Stimulated activated CD4-positive, alpha-beta T cell treated with anti-CD3 and anti-CD28 coated beads, Interleukin-4, amount 100 ng/mL, for 1 hour (primary cell): ENCODE data around the gene SAE1.
A peak's percentile ranks its signal among the peaks of the same experiment; 100 is the strongest.
"Not testable (repeated sequence)": the region's sequence is repeated elsewhere in the genome, so short reads cannot be mapped to it uniquely, and the experiment has no call there.

Source experiments
- DNase-seq: peaks from one replicate; pipeline ENCODE4 v3.0.0-alpha.2; 2020

The SAE1 gene

DNA sequence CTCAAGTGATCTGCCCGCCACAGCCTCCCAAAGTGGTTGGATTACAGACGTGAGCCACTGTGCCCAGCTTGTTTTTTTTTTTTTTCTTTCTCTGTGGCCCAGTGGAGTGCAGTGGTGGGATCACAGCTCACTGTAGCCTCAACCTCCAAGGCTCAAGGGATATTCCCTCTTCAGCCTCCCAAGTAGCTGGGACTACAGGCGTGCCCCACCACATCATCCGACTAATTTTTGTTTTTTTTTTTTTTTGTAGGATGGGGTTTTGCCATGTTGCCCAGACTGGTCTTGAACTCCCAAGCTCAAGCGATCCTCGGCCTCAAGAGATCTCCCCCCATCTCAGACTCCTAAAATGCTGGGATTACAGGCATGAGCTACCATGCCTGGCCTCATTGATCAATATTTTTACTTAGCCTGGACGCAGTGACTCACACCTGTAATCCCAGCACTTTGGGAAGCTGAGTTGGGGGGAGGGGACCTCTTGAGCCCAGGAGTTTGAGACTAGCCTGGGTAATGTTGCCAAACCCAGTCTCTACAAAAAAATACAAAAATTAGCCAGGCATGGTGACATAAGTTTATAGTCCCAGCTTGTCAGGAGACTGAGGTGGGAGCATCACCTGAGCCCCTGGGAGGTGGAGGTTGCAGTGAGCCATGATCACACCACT lies 1.7 kb downstream of the SAE1 start:
- DNase-seq, result no peak

GRCh38 chr19:47133021-47133471 lies 2.4 kb downstream of the SAE1 start:
- no peak for DNase-seq

- DNase-seq, result no peak
Observed at GRCh38 chr19:47134545-47134944, 3.9 kb downstream of the SAE1 start.

GRCh38 chr19:47135156-47135555 lies 4.5 kb downstream of the SAE1 start:
- DNase-seq, result no peak

DNA sequence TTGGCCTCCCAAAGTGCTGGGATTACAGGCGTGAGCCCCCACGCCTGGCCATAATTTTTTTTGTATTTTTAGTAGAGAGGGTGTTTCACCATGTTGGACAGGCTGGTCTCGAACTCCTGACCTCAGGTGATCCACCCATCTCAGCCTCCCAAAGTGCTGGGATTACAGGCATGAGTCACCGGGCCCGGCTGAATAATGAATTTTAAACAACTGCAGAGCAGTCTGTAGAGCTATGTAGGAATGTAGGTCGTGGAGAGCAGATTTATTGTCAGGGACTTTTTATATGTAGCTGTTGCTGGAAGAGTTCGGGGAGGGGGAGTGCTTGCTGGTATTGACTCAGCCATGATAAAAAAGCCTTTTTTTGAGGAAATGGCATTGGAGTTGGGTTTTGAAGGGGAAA lies 10.6 kb downstream of the SAE1 start:
- DNase-seq, result not testable (repeated sequence)

DNA sequence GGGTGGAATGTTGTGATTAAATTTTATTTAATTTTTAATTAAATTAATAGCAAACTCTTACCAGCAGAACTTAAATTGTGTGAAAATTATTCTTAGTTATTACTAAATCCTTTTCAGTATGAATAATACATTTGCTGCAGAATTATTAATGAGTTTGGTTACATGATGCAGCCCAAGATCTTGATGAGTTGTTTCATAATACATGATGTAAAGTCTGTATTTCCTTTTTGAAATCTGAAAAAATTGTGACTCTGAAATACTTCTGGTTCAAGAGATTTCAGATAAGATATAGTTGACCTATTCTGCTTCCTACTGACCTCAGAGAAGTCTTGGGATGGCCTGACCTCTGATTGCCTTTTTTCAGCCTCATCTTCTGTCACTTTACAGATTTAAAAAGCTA lies 11.1 kb downstream of the SAE1 start:
- DNase-seq, result no peak

DNA sequence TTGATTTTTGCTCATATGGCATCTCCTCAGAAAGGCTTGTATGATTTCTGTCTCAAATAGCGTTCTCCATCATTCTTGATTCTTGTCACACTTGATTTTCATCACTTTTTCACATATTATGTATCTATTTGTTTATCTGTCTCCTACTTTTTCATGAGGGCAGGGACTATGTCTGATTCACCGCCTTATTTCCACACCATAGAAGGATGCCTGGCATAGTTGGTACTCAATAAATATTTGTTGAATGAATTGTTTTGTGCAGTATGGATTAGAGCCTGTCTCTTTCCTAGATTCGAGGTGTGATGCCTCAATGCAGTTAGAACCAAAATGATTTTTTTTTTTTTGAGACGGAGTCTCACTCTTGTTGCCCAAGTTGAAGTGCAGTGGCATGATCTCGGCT lies 12.1 kb downstream of the SAE1 start:
- DNase-seq, result no peak

- no peak for DNase-seq
Observed at GRCh38 chr19:47143322-47144073, 12.9 kb downstream of the SAE1 start.

DNA sequence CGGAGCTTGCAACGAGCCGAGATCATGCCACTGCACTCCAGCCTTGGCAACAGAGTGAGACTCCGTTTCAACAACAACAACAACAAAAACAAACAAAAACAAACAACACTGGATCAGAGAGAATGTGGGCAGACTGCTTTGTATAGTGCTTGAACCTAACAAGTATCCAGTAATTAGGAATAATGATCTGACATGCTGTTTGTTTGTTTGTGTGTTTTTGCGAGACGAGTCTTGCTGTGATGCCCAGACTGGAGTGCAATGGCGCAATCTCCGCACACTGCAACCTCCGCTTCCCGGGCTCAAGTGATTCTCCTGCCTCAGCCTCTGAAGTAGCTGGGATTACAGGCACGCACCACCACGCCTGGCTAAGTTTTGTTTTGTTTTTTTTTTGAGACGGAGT lies 14.0 kb downstream of the SAE1 start:
- DNase-seq, result no peak

DNA sequence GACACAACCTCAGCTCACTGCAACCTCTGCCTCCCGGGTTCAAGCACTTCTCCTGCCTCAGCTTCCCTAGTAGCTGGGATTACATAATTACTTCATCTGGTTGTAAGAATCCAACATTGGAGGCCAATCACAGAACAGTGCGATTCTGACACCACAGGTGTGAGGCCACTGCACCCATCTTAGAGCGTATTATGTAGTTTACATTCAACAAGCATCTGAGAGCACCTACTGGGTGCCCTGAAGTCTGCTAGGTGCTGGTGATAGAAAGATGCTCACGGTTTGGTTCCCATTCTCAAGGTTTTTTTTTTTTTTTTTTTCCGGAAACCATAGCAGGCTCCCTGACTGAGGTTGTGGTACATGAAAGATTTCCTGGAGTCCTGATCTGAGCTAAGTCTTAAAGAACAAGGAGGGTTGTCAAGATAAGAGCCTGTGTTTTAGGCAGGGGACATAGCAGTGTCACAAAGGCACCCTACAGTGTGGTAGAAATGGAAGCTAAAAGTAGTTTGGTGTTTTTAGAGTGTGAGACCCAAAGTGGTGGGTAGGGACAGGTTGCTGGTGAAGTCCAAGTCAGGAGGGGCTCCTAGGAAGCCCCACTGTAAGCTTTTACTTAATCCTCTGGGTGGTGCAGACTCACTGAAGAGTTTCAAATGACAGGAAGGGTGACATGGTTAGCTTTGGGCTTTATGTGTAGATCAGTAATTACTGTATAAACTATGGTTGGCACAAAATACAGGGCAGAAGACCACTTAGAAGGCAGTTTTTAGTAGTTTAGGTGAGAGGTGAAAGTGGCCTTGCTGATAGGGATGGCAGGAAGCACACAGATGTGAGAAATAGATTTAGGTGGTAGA lies 15.2 kb downstream of the SAE1 start:
- no peak for DNase-seq

GRCh38 chr19:47146920-47147319 lies 16.3 kb downstream of the SAE1 start:
- no peak for DNase-seq

DNA sequence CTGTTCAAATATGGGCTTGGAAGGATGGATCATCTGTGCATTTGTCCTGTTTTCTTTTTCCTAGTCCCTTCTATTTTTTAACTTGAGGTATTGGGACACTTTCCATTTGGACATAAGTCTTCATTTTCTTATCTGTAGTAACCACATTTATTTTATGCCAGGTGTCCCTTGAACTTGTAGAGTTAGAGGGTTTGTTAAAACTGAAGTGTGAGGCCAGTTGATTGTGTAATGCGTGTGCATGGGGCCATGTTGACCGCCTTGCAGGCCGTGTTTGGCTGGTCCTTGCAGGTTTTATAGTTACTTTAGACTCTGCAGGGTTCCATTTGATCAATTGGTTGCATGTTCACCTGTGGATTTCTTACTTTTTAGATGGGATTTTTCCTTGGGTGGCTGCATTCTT lies 21.0 kb downstream of the SAE1 start:
- DNase-seq, result no peak

- no peak for DNase-seq
Observed at GRCh38 chr19:47152205-47152604, 21.6 kb downstream of the SAE1 start.

GRCh38 chr19:47152632-47153031 lies 22.0 kb downstream of the SAE1 start:
- no peak for DNase-seq

DNA sequence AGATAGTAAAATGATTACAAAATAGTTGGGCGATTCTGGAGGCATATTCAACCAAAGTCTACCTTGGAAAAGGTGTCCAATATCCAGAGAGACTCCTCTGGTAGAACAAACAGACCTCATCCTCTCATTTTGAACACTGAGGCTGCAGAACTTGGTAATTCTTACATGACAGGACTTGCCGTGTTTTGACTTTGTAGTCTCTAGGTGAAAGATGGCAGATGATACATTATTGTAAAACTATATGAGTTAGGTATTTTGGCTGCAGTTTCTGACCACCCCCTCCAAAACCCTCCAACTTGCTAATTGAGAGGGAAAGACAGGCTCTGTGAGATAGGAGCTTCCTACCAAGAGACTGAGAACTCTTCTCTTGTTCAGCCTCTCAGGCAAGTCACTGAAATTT lies 22.6 kb downstream of the SAE1 start:
- DNase-seq, result no peak

- DNase-seq, result no peak
Observed at GRCh38 chr19:47155148-47155547, 24.5 kb downstream of the SAE1 start.

GRCh38 chr19:47156861-47157430 lies 26.3 kb downstream of the SAE1 start:
- no peak for DNase-seq

DNA sequence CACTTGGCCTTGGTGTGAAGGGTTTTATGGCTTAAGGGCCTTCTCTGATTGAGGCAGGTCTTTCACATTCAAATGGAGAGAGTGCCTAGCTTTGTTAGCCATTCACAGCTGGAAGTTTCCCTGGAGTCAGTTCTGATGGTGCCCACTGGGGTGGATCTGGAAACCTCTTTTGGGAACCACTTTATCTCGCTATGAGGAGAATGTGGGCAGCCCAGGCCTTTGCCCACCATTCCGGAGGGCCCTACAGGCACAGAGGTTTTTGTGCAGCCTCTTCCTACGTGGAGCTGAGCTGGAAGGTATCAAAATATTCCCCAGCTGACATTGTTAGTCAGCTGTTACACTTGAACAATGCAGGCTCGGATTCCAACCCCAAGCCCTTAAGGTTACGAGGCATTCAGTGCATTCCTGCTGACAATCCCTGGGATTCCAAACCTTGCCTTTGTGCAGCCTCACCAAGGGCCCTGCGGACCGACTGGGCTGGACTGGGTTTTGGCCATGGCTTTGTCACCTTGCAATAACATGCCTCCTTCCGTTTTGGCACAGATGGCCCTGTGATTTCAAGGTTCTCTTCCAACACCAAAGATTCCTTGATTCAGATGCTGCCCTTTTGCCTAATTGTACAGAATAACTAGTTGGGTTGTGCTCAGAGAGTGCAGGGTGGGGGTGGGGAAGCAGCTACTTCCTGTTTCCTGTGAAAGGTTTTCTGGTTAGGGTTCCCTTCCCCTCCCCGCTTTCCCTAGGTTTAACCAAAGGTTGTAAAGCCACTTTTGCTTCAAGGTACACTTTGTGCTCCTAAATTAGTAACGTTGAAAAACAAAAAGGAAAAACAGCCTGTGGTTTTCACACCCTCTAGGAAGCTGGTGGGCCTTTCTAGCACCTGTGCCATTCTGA lies 27.0 kb downstream of the SAE1 start:
- DNase-seq, result peak; percentile 37

- no peak for DNase-seq
Observed at GRCh38 chr19:47158367-47158791, 27.7 kb downstream of the SAE1 start.

DNA sequence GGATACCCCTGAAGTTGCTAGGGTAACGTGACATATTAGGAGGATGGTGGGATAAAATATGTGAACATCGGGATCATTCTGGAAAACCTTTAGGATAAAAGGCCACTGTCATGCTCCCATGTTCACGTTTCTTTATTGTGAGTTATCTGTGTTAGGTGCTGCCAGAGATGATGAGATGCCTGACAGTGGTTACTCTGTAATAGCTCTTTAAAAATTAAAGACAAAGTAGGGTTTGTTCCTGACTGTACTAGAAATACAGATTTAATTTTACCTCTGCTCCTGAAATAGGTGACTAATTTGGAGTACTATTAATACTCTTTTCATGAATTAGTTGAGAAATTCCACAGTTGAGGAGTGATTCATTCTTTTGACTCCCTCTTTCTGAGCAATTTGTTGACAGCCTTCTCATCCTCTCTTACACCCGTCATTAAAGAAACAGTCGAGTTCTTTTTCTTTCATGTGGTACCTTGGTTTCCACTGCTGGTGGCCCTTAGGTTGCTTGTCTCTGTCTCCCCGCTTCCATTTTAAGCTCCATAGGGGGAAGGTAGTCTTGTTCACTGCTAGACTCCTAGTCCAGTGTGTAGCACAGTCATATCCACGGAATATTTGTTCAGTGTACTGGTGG lies 28.4 kb downstream of the SAE1 start:
- DNase-seq, result peak; percentile 27

DNA sequence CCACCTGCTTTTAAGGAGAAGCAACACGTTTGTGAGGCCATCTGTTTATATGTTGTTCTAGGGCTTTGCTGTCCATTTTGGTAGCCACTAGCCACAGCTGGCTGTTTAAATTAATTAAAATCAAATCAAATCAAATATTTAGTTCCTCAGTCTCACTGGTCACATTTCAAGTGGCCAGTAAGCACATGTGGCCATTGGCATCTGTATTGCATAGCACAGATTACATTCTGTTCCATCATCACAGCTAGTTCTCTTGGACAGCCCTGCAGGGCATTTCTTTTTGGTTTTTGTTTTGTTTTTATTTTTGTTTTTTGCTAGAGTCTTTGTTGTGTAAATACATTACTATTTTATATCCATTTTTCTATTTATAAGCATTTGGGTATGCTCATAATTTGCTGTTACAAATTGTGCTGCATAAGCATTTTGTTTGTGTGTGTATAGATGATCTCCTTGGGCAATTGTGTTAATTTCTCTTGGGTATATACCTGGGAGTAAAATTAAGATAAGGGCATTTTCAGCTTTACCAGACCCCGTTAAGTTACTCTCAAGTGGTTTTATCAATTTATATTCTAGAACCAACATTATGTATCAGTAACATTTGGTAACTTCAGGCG lies 31.3 kb downstream of the SAE1 start:
- no peak for DNase-seq
